Colonic mucosa (tissue), 4 donors: ENCODE data around the gene ATP2C2. TPM values are rescaled to one million over a fixed set of nuclear protein-coding genes. Genes with fewer than 3 reads are reported as not detected.

Experiments used
- DNase-seq: peaks from one replicate; pipeline ENCODE4 v3.0.0-alpha.2; 2020
- H3K27ac ChIP-seq: fragments of 200-600 bp; one replicate; pipeline ENCODE4 v1.8.0; 2021
- H3K27me3 ChIP-seq: fragments of 200-600 bp; one replicate; pipeline ENCODE4 v1.8.0; 2021
- H3K36me3 ChIP-seq: fragments of 200-600 bp; one replicate; pipeline ENCODE4 v1.8.0; 2021
- H3K4me1 ChIP-seq: fragments of 200-600 bp; one replicate; pipeline ENCODE4 v1.8.0; 2021; ENCODE audit warnings: mild to moderate bottlenecking
- H3K4me3 ChIP-seq: fragments of 200-600 bp; one replicate; pipeline ENCODE4 v1.8.0; 2021
- H3K9ac ChIP-seq, 2 donors: one replicate each; pipeline ENCODE4 v1.7.0; 2013; ENCODE audit warnings: control low read depth in 2 of 2, low read depth in 2 of 2, low read length in 2 of 2
- H3K9me3 ChIP-seq: fragments of 200-600 bp; one replicate; pipeline ENCODE4 v1.8.0; 2021
- intact Hi-C: fragments of 100-400 bp; cut with DNase I; formaldehyde crosslinking; loops from one replicate; pipeline ENCODE4 v1.14.1; 2022
- total RNA-seq, 2 donors: library from RNA; stranded (reverse); fragmentation: NEBNext Ultra II Directional in 1 of 2; extraction: Animal tissue kit (Norgen Biotek cat#: 25700) in 1 of 2; gene quantifications; one replicate each; pipeline ENCODE4 v1.2.1, GENCODE V29; 2021
- TF ChIP-seq, protein P1 (sequence below): fragments of 200-600 bp; IDR thresholded peaks from one replicate; pipeline ENCODE4 v1.8.0; 2022; ENCODE audit warnings: antibody characterized with exemption, mild to moderate bottlenecking
- donor health status: healthy.
- donor health status: DM: no; HTN: no; CAD: no.
- donor health status: DM: no; HTN: no; CAD: no.

The ATP2C2 gene
- total RNA-seq, 2 donors from 2014 or later, result 126 to 220 TPM

DNA sequence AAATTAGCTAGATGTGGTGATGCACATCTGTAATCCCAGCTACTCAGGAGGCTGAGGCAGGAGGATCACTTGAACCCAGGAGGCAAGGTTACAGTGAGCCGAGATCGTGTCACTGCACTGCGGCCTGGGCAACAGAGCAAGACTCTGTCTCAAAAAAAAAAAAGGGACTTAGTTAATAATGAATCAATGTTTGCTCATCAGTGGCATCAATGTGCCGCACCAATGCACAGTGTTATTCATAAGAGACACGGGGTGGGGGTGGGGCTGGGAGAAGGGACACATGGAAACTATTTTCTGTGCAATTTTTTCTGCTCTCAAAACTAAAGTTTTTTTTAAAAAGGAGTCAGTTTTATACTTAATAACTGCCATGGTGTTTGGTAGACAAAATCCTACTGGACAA, 6.8 kb upstream of the ATP2C2 start:
- Histone ChIP-seq H3K4me3 (no peak overlapping the region), H3K36me3 (no peaks in the 10 kb centered on the region), H3K27me3 (no peaks in the 10 kb centered on the region), H3K9ac (peak overlapping the region in 1 of 2 donors; percentile 38), H3K27ac (no peak overlapping the region), H3K9me3 (no peaks in the 10 kb centered on the region), H3K4me1 (peaks cover 8% of the 10 kb centered on the region)
- intact Hi-C loops, result no loop called here
- TF ChIP-seq, protein P1, sequence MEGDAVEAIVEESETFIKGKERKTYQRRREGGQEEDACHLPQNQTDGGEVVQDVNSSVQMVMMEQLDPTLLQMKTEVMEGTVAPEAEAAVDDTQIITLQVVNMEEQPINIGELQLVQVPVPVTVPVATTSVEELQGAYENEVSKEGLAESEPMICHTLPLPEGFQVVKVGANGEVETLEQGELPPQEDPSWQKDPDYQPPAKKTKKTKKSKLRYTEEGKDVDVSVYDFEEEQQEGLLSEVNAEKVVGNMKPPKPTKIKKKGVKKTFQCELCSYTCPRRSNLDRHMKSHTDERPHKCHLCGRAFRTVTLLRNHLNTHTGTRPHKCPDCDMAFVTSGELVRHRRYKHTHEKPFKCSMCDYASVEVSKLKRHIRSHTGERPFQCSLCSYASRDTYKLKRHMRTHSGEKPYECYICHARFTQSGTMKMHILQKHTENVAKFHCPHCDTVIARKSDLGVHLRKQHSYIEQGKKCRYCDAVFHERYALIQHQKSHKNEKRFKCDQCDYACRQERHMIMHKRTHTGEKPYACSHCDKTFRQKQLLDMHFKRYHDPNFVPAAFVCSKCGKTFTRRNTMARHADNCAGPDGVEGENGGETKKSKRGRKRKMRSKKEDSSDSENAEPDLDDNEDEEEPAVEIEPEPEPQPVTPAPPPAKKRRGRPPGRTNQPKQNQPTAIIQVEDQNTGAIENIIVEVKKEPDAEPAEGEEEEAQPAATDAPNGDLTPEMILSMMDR, result no peak
- DNase-seq, result no peak

DNA sequence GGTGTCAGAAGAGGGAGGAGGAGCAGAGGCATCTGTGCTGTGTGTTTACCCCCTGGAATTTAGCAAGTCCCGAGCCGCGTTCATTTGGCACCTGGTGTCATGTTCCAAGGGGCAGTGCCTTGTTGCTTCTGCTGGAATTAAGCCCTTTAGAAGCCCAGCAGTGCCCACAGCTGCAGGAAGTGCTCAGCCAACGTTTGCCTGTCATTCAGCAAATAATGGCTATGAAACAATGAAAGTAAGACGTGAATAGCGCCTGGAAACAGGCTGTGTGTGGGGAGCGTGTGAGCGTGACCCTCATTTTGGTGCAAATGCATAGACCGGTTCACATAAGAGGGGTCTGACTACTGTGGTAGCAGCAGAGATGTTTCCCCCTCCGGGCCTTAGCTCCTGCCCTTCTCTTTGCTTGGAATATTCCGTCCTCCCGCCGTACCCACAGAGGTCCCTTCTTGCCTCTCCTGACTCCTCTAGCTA, 5.8 kb upstream of the ATP2C2 start:
- Histone ChIP-seq H3K36me3 (no peaks in the 10 kb centered on the region), H3K4me3 (no peak overlapping the region), H3K9ac (peak overlapping the region in 1 of 2 donors; percentile 38), H3K4me1 (peaks cover 2% of the 10 kb centered on the region), H3K27ac (peak overlapping the region; percentile 73), H3K27me3 (no peaks in the 10 kb centered on the region), H3K9me3 (no peaks in the 10 kb centered on the region)
- peak; percentile 63 for DNase-seq
- TF ChIP-seq, protein P1, result no peak
- intact Hi-C loops, result no loop called here

DNA sequence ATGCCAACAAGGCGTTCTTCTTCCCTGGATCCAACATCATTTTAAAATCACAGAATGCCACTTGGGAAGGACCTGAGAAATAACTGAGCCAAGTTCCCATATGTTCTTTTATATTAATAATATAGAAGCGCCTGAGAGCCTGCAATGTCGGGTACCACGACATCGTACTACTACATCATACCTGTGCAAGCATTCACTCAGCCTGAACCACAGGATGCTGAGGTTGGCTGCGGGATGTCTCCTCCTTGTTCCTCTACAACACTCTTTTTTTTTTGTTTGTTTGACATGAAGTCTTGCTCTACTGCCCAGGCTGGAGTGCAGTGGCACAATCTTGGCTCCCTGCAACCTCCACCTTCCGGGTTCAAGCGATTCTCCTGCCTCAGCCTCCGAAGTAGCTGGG, 2.1 kb upstream of the ATP2C2 start:
- intact Hi-C loops, result no loop called here
- peaks cover 7% of the 10 kb centered on the region for H3K4me1 ChIP-seq
- H3K9me3 ChIP-seq, result no peaks in the 10 kb centered on the region
- peaks cover 10% of the 10 kb centered on the region for H3K27me3 ChIP-seq
- peak; percentile 19 for DNase-seq
- H3K27ac ChIP-seq, result peak overlapping the region; percentile 80
- TF ChIP-seq, protein P1, result no peak
- no peak overlapping the region for H3K4me3 ChIP-seq
- H3K9ac ChIP-seq, result peak overlapping the region in 1 of 2 donors; percentile 94
- no peaks in the 10 kb centered on the region for H3K36me3 ChIP-seq

DNA sequence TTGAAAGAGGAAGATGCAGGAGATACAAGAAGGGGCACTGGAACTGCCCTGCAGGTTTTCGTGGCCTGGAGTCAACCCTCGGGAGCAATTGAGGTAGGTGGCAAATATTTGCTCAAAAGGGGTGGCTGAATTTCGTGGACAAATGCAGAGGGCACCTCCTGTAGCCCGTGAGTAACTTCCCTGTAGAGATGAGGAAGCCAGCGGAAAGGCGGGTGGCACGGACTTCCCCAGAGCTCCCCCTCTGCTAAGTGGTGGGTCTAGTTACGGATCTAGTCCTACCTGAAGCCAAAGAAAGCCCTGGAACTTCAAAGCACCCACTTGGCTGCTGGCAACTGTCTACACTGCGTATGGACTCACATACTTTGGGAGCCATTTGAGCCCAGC, 1.0 kb upstream of the ATP2C2 start:
- Histone ChIP-seq H3K27me3 (peaks cover 10% of the 10 kb centered on the region), H3K27ac (peak overlapping the region; percentile 80), H3K4me1 (peaks cover 12% of the 10 kb centered on the region), H3K9me3 (no peaks in the 10 kb centered on the region), H3K36me3 (no peaks in the 10 kb centered on the region), H3K9ac (peak overlapping the region; percentile 64 to 94), H3K4me3 (peak overlapping the region; percentile 55)
- TF ChIP-seq, protein P1, result no peak
- intact Hi-C loops, result no loop called here
- DNase-seq, result peak; percentile 79

DNA sequence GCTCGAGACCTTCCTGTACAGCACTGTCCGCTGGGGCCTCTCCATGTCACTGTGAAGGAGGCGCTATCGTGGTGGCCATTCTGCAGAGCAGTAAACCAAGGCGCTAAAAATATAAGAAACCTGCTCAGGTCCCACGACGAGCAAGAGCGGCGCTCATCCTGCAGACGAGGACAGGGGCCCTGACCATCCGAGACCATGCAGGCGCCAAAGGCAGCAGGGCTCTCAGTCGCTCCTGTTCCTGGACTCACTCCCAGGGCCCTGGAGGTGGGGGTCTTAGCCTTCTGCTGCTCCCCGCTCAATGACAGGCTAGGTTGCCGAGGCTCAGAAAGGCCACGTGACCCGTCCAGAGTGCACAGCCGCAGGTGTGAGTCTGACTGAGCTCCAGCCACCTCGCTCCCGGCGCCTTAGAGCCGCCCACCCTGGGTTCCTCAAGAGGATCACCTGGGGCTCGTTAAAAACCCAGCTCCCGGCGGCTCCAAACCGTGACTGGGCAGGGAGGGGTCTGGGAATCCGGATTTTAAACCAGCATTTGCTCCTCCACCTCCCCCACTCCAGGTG, 509 bp upstream of the ATP2C2 start:
- TF ChIP-seq, protein P1, result no peak
- peaks cover 10% of the 10 kb centered on the region for H3K27me3 ChIP-seq

More for the DNA sequence above, 509 bp upstream of the ATP2C2 start:
- peak overlapping the region; percentile 64 to 94 for H3K9ac ChIP-seq
- no peaks in the 10 kb centered on the region for H3K9me3 ChIP-seq
- peaks cover 12% of the 10 kb centered on the region for H3K4me1 ChIP-seq
- no peaks in the 10 kb centered on the region for H3K36me3 ChIP-seq
- intact Hi-C loops, result no loop called here
- peak overlapping the region; percentile 55 for H3K4me3 ChIP-seq
- H3K27ac ChIP-seq, result peak overlapping the region; percentile 80
- DNase-seq, result peak; percentile 81
